Activated T-helper 2 cell treated with anti-CD3 and anti-CD28 coated beads, Interferon-gamma antibody, Interleukin-2, Interleukin-4, amounts not matched to agents 10 μg/mL and 5 μg/mL and 100 μg/mL, durations not matched to agents 14 hours and 24 hours and 36 hours (primary cell): ENCODE measurements around the gene RPS6KA5. TPM values are rescaled to one million over a fixed set of nuclear protein-coding genes. Genes with fewer than 3 reads are reported as not detected.

Experiments used
- DNase-seq: peaks from one replicate; pipeline ENCODE4 v3.0.0; 2021; ENCODE audit warnings: low spot score
- H3K27ac Mint-ChIP-seq: one replicate; pipeline ENCODE4 v1.8.0; 2021; ENCODE audit warnings: mixed read lengths
- H3K27me3 Mint-ChIP-seq: one replicate; pipeline ENCODE4 v1.8.0; 2021; ENCODE audit warnings: low read depth, mixed read lengths
- H3K36me3 Mint-ChIP-seq: one replicate; pipeline ENCODE4 v1.8.0; 2021; ENCODE audit warnings: low read depth, mixed read lengths
- H3K4me1 Mint-ChIP-seq: one replicate; pipeline ENCODE4 v1.8.0; 2021; ENCODE audit warnings: low read depth, mixed read lengths
- H3K4me3 Mint-ChIP-seq: one replicate; pipeline ENCODE4 v1.8.0; 2021; ENCODE audit warnings: low read depth, mild to moderate bottlenecking, moderate library complexity, mixed read lengths
- H3K9me3 Mint-ChIP-seq: one replicate; pipeline ENCODE4 v1.8.0; 2021; ENCODE audit warnings: mixed read lengths
- intact Hi-C: fragments of 100-400 bp; cut with micrococcal nuclease; formaldehyde crosslinking; loops from one replicate; pipeline ENCODE4 v1.15.1; 2023
- total RNA-seq: library from RNA; stranded (reverse); gene quantifications from 2 replicates; pipeline ENCODE4 v1.2.3, GENCODE V29; 2022

The RPS6KA5 gene
- total RNA-seq, 1 donor from 2014 or later: 21.4 TPM

- no peak overlapping the region for H3K27ac Mint-ChIP-seq
- H3K27me3 Mint-ChIP-seq: peaks cover 10% of the 10 kb centered on the region
- intact Hi-C loops: no loop called here
- no peaks in the 10 kb centered on the region for H3K4me1 Mint-ChIP-seq
- no peak for DNase-seq
- H3K36me3 Mint-ChIP-seq: no peaks in the 10 kb centered on the region
- no peak overlapping the region for H3K4me3 Mint-ChIP-seq
- no peaks in the 10 kb centered on the region for H3K9me3 Mint-ChIP-seq
These were observed 251.5 kb downstream of the RPS6KA5 start for GRCh38 chr14:90808759-90809529.

DNA sequence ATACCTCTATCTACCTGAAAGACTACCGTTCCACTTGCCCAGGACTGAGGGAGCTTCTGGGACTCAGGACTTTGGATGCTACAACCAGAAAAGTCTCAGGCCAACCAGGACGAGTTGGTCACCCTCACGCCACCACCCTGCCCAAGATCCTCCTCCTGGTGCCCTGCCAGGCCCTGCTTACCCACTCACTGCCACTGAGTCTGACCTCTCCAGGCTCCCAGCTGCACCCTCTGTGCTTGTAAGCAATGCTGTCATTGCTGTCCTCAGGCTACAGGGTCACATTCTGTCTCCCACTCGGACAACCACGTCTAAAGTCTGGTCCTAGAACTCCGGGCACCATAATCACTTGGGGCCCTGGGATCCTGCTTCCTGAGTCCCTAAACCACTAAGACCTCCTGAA is 253.4 kb downstream of the RPS6KA5 start:
- H3K4me1 Mint-ChIP-seq: peaks cover 5% of the 10 kb centered on the region
- no peaks in the 10 kb centered on the region for H3K27me3 Mint-ChIP-seq
- no peaks in the 10 kb centered on the region for H3K9me3 Mint-ChIP-seq
- intact Hi-C loops: no loop called here
- no peak for DNase-seq
- no peaks in the 10 kb centered on the region for H3K36me3 Mint-ChIP-seq
- no peak overlapping the region for H3K27ac Mint-ChIP-seq
- no peak overlapping the region for H3K4me3 Mint-ChIP-seq

GRCh38 chr14:90805662-90806540 is 254.5 kb downstream of the RPS6KA5 start:
- no peak overlapping the region for H3K27ac Mint-ChIP-seq
- no peaks in the 10 kb centered on the region for H3K27me3 Mint-ChIP-seq
- DNase-seq: no peak
- H3K4me3 Mint-ChIP-seq: no peak overlapping the region
- intact Hi-C loops: no loop called here
- H3K4me1 Mint-ChIP-seq: peaks cover 11% of the 10 kb centered on the region
- H3K9me3 Mint-ChIP-seq: peaks cover 4% of the 10 kb centered on the region
- H3K36me3 Mint-ChIP-seq: no peaks in the 10 kb centered on the region

GRCh38 chr14:90805084-90805391 is 255.4 kb downstream of the RPS6KA5 start:
- Mint-ChIP-seq H3K4me1 (peaks cover 11% of the 10 kb centered on the region), H3K9me3 (peaks cover 4% of the 10 kb centered on the region), H3K36me3 (no peaks in the 10 kb centered on the region), H3K4me3 (no peak overlapping the region), H3K27me3 (no peaks in the 10 kb centered on the region), H3K27ac (no peak overlapping the region)
- intact Hi-C loops: no loop called here
- no peak for DNase-seq

DNA sequence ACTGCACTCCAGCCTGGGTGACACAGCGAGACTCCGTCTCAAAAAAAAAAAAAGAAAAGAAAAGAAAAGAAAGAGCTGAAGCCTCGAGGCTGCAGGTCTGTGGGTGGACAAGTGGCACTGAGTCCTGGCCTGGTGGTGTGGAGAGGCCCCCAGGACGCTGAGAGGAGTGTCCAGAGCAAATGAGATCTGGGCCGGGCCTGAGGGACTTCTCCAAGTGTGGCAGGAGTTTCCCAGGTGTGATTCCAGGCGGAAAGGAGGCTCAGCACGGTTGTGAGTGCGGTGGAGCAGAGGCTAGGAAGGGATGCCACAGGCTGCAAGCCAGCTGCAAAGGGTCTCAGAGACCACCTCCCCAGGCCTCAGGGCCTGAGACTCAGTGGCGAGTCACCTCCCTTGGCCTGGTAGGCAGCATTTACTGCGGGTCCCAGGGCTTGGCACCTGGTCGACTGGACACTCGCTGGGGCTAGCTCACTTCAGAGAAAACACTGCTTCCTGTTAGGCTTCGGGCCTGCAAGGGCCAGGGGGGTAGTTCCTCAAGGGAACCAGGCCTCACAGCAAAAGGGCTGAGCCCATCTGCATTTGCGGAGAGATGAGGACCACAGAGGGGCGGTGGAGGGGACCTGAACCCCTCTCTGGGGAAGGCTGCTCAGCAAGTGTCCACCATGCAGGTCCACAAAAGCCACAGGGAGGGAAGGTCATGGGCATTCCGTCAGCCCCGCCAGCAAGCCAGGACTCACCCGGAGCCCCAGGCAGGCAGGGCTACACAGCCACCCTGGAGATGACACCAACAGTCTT is 256.0 kb downstream of the RPS6KA5 start:
- Mint-ChIP-seq H3K9me3 (peaks cover 4% of the 10 kb centered on the region), H3K27me3 (no peaks in the 10 kb centered on the region), H3K4me1 (peaks cover 11% of the 10 kb centered on the region), H3K4me3 (no peak overlapping the region), H3K36me3 (no peaks in the 10 kb centered on the region), H3K27ac (no peak overlapping the region)
- intact Hi-C loops: no loop called here
- no peak for DNase-seq

DNA sequence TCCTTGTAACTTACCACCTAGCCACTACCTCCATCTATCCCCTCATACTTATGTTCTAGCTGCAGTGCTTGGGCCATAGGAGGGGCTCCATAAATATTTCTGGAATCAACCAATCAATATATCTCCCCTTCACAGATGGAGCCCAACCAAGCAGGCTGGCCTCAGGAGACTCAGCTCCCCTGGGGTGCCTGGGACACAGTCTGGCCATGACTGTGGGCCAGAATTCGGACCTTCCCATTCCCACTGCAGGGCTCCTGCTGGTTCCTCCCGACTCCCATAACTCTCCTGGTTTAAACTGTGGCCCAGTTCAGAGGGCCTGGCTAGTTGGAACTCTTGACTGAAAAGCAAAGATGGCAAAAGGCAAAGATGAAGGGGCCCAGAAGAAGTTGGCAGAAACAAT is 257.2 kb downstream of the RPS6KA5 start:
- H3K9me3 Mint-ChIP-seq: peaks cover 4% of the 10 kb centered on the region
- H3K4me1 Mint-ChIP-seq: peaks cover 11% of the 10 kb centered on the region
- H3K36me3 Mint-ChIP-seq: no peaks in the 10 kb centered on the region
- intact Hi-C loops: no loop called here
- no peak for DNase-seq
- no peak overlapping the region for H3K4me3 Mint-ChIP-seq
- H3K27me3 Mint-ChIP-seq: no peaks in the 10 kb centered on the region
- no peak overlapping the region for H3K27ac Mint-ChIP-seq

- H3K36me3 Mint-ChIP-seq: no peaks in the 10 kb centered on the region
- DNase-seq: no peak
- intact Hi-C loops: no loop called here
- H3K9me3 Mint-ChIP-seq: peaks cover 4% of the 10 kb centered on the region
- H3K27ac Mint-ChIP-seq: no peak overlapping the region
- no peak overlapping the region for H3K4me3 Mint-ChIP-seq
- H3K27me3 Mint-ChIP-seq: no peaks in the 10 kb centered on the region
- peaks cover 11% of the 10 kb centered on the region for H3K4me1 Mint-ChIP-seq
These were observed 261.0 kb downstream of the RPS6KA5 start for GRCh38 chr14:90799420-90799819.

DNA sequence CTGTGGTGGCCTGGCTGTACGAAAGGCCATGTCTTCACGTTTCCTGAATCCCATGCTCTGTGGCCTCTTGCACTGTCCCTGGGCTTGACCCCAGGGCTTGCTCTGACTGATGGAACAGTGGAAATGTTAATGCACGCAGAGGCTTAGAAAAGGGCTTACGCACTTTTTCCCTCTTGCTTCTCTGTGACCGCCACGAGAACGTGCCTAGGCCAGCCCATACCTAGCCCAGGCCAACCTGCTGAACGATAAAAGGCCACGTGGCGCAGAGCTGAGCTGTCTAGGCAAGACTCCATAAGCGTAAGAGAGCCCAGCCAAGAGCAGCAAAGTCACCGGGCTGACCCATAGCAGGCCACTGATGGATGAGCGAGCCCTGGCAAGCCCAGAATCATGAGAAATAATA is 262.5 kb downstream of the RPS6KA5 start:
- H3K27ac Mint-ChIP-seq: no peak overlapping the region
- DNase-seq: no peak
- H3K36me3 Mint-ChIP-seq: no peaks in the 10 kb centered on the region
- no peak overlapping the region for H3K4me3 Mint-ChIP-seq
- H3K4me1 Mint-ChIP-seq: peaks cover 6% of the 10 kb centered on the region
- peaks cover 4% of the 10 kb centered on the region for H3K9me3 Mint-ChIP-seq
- intact Hi-C loops: no loop called here
- no peaks in the 10 kb centered on the region for H3K27me3 Mint-ChIP-seq

Other genes starting within 250 kb of the RPS6KA5 start
- gene TTC7B, start 244.2 kb downstream of the RPS6KA5 start, total RNA-seq: 6.1 and 7.7 TPM in 2 replicates
- 48.5 and 52.1 TPM in 2 replicates for gene DGLUCY, start 53.4 kb upstream of the RPS6KA5 start, total RNA-seq
- 5.7 and 6.0 TPM in 2 replicates for gene GPR68, start 184.1 kb upstream of the RPS6KA5 start, total RNA-seq